GM23338 (cell line): Measurements from ENCODE around the gene DNASE1. TPM values are rescaled to one million over a fixed set of nuclear protein-coding genes. Genes with fewer than 3 reads are reported as not detected.

Experiments used
- ATAC-seq: fragments of 200-7000 bp; cut with Tn5 transposase; 3 replicates; pipeline ENCODE4 v1.9.1; 2020
- DNase-seq: peaks from one replicate; pipeline ENCODE4 v3.0.0-alpha.2; 2015; ENCODE audit warnings: low spot score
- H2AFZ ChIP-seq: fragments of 200-600 bp; sonication (generic); 2 replicates; pipeline ENCODE4 v1.8.0; 2016; ENCODE audit warnings: antibody characterized with exemption, mild to moderate bottlenecking, moderate library complexity
- H3F3A ChIP-seq: fragments of 200-600 bp; sonication (generic); replicated peaks from 2 replicates; pipeline ENCODE4 v1.8.0; 2017; ENCODE audit warnings: antibody characterized with exemption, mixed run types, low read depth
- H3K27ac ChIP-seq: fragments of 200-600 bp; sonication (generic); 2 replicates; pipeline ENCODE4 v1.6.1; 2016; ENCODE audit warnings: low read depth
- H3K27me3 ChIP-seq: fragments of 200-600 bp; sonication (generic); 2 replicates; pipeline ENCODE4 v1.8.0; 2016; ENCODE audit warnings: mild to moderate bottlenecking, mixed run types, moderate library complexity; ENCODE audit not compliant: insufficient read depth
- H3K36me3 ChIP-seq: fragments of 200-600 bp; sonication (generic); 2 replicates; pipeline ENCODE4 v1.8.0; 2016; ENCODE audit warnings: mild to moderate bottlenecking; ENCODE audit not compliant: insufficient read depth
- H3K4me1 ChIP-seq: fragments of 200-600 bp; sonication (generic); 2 replicates; pipeline ENCODE4 v1.8.0; 2016; ENCODE audit warnings: mild to moderate bottlenecking, moderate library complexity; ENCODE audit not compliant: insufficient read depth
- H3K4me2 ChIP-seq: fragments of 200-600 bp; sonication (generic); 2 replicates; pipeline ENCODE4 v1.7.1; 2017; ENCODE audit warnings: mixed run types
- H3K4me3 ChIP-seq: fragments of 200-600 bp; sonication (generic); 2 replicates; pipeline ENCODE4 v1.6.1; 2016; ENCODE audit warnings: mixed run types
- H3K79me2 ChIP-seq: fragments of 200-600 bp; sonication (generic); replicated peaks from 2 replicates; pipeline ENCODE4 v1.8.0; 2017; ENCODE audit warnings: mild to moderate bottlenecking; ENCODE audit not compliant: insufficient read depth
- H3K9me2 ChIP-seq: fragments of 200-600 bp; sonication (generic); 2 replicates; pipeline ENCODE4 v1.8.0; 2017; ENCODE audit not compliant: insufficient read depth
- H4K20me1 ChIP-seq: fragments of 200-600 bp; sonication (generic); replicated peaks from 2 replicates; pipeline ENCODE4 v1.8.0; 2017; ENCODE audit warnings: mild to moderate bottlenecking; ENCODE audit not compliant: insufficient read depth
- H3K27ac Mint-ChIP-seq: 2 replicates; pipeline ENCODE4 v1.8.0; 2020; ENCODE audit warnings: inconsistent platforms, mild to moderate bottlenecking, moderate library complexity, mixed read lengths
- H3K27me3 Mint-ChIP-seq: 3 replicates; pipeline ENCODE4 v1.8.0; 2022; ENCODE audit warnings: low read depth, mild to moderate bottlenecking, moderate library complexity, mixed read lengths, inconsistent platforms; ENCODE audit not compliant: insufficient read depth, poor library complexity
- H3K36me3 Mint-ChIP-seq: 3 replicates; pipeline ENCODE4 v1.8.0; 2021; ENCODE audit warnings: low read depth, mild to moderate bottlenecking, inconsistent platforms, moderate library complexity, mixed read lengths
- H3K4me1 Mint-ChIP-seq: 3 replicates; pipeline ENCODE4 v1.8.0; 2020; ENCODE audit warnings: mild to moderate bottlenecking, inconsistent platforms, mixed read lengths
- H3K4me3 Mint-ChIP-seq: 3 replicates; pipeline ENCODE4 v1.8.0; 2021; ENCODE audit warnings: moderate library complexity, mild to moderate bottlenecking, inconsistent platforms, mixed read lengths
- H3K9me3 Mint-ChIP-seq: 3 replicates; pipeline ENCODE4 v1.8.0; 2020; ENCODE audit warnings: moderate library complexity, mild to moderate bottlenecking, inconsistent platforms, mixed read lengths
- CREB1 ChIP-seq: fragments of 250-450 bp; sonication (Bioruptor Pico); IDR thresholded peaks from 2 replicates; pipeline ENCODE4 v1.5.0; 2020; ENCODE audit warnings: low read depth, mild to moderate bottlenecking, moderate library complexity
- EZH2 ChIP-seq: fragments of 200-600 bp; sonication (generic); IDR thresholded peaks from one replicate; pipeline ENCODE4 v1.8.0; 2017; ENCODE audit warnings: antibody characterized with exemption, mild to moderate bottlenecking, low read depth; ENCODE audit not compliant: unreplicated experiment
- EZH2phosphoT487 ChIP-seq: fragments of 200-600 bp; sonication (generic); IDR thresholded peaks from one replicate; pipeline ENCODE4 v1.8.1; 2018; ENCODE audit warnings: antibody characterized with exemption; ENCODE audit not compliant: unreplicated experiment
- JUNB ChIP-seq: IDR thresholded peaks from one replicate; pipeline ENCODE4 v1.6.1; 2016; ENCODE audit warnings: antibody characterized with exemption; ENCODE audit not compliant: unreplicated experiment
- NANOG ChIP-seq: IDR thresholded peaks from 2 replicates; pipeline ENCODE4 v1.6.1; 2016; ENCODE audit warnings: antibody characterized with exemption, borderline replicate concordance
- POLR2AphosphoS5 ChIP-seq: IDR thresholded peaks from 2 replicates; pipeline ENCODE4 v1.6.1; 2016; ENCODE audit warnings: antibody characterized with exemption, low read depth
- STAT1 ChIP-seq: IDR thresholded peaks from one replicate; pipeline ENCODE4 v1.6.1; 2016; ENCODE audit warnings: antibody characterized with exemption; ENCODE audit not compliant: unreplicated experiment
- ZNF114 ChIP-seq: fragments of 250-450 bp; sonication (Bioruptor Pico); IDR thresholded peaks from 2 replicates; pipeline ENCODE4 v1.5.0; 2020; ENCODE audit warnings: mild to moderate bottlenecking, moderate library complexity
- ZNF331 ChIP-seq: fragments of 250-450 bp; sonication (Bioruptor Pico); IDR thresholded peaks from 2 replicates; pipeline ENCODE4 v1.5.0; 2020; ENCODE audit warnings: low read depth, mild to moderate bottlenecking, moderate library complexity
- polyA plus RNA-seq: library from polyadenylated mRNA; unstranded; fragments of >200 nt; fragmentation: Nextera tagmentation; extraction: Ambion mirVana; gene quantifications from 2 replicates; pipeline ENCODE4 v1.2.1, GENCODE V29; 2016
- total RNA-seq: library from RNA; depleted of rRNA; stranded (reverse); fragments of >200 nt; shearing (Covaris generic); gene quantifications from 2 replicates; pipeline ENCODE4 v1.2.3, GENCODE V29; 2014
- TF ChIP-seq, protein P1 (sequence below): fragments of 250-450 bp; sonication (Bioruptor Pico); IDR thresholded peaks from 2 replicates; pipeline ENCODE4 v1.5.0; 2020; ENCODE audit warnings: mild to moderate bottlenecking, moderate library complexity
- TF ChIP-seq, protein P2 (sequence below): IDR thresholded peaks from 2 replicates; pipeline ENCODE4 v1.6.1; 2016; ENCODE audit warnings: antibody characterized with exemption
- TF ChIP-seq, protein P3 (sequence below), 2 experiments: fragments of 200-600 bp in 1 of 2; sonication (generic) in 1 of 2; conservative IDR thresholded peaks; 2 replicates each; pipeline versions ENCODE4 v1.5.1 to v1.6.1; 2016 to 2017; ENCODE audit warnings: antibody characterized with exemption in 2 of 2, low read depth in 2 of 2, mild to moderate bottlenecking in 2 of 2, moderate library complexity in 1 of 2
- TF ChIP-seq, protein P4 (sequence below): IDR thresholded peaks from one replicate; pipeline ENCODE4 v1.6.1; 2018; ENCODE audit warnings: antibody characterized with exemption; ENCODE audit not compliant: unreplicated experiment

Gene DNASE1
- total and polyA plus RNA-seq, 2 experiments from 2014 or later = 7.9 to 23.0 TPM

DNA sequence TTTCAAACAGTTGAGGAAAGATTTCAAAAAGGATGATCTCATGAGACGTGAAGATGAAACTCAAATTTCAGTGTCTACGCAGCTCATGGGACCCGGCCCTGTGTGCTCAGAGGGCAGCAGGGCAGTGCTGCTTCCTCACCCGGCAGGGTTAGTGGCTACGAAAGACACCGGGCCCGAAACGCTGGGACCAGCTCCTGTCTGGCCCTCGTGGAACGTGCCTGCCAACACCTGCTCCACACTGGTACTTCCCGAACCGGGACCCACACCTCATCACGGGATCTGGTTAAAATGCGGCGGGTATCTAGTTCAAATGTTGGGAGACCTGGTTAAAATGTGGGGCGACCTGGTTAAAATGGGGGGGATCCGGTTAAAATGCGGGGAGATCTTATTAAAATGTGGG, 18.7 kb downstream of the DNASE1 start:
- Mint-ChIP-seq H3K4me1 (no peaks in the 10 kb centered on the region), H3K9me3 (no peaks in the 10 kb centered on the region), H3K27ac (no peak overlapping the region; the same call in 1 of the 2 replicates), H3K4me3 (no peak overlapping the region), H3K27me3 (peaks cover 15% of the 10 kb centered on the region), H3K36me3 (peaks cover 85% of the 10 kb centered on the region)
- Histone ChIP-seq H3K27me3 (no peaks in the 10 kb centered on the region), H3K9me2 (no peaks in the 10 kb centered on the region), H4K20me1 (no peaks in the 10 kb centered on the region; the same call in none of the 2 replicates), H3K4me2 (no peak overlapping the region), H3K79me2 (no peaks in the 10 kb centered on the region), H2AFZ (no peak overlapping the region), H3K36me3 (peaks cover 3% of the 10 kb centered on the region; the same call in 1 of the 2 replicates), H3K4me3 (no peak overlapping the region), H3F3A (no peaks in the 10 kb centered on the region), H3K27ac (no peak overlapping the region; the same call in 1 of the 2 replicates), H3K4me1 (no peaks in the 10 kb centered on the region)
- ATAC-seq (no peak), DNase-seq (no peak)
- TF ChIP-seq, protein P1, sequence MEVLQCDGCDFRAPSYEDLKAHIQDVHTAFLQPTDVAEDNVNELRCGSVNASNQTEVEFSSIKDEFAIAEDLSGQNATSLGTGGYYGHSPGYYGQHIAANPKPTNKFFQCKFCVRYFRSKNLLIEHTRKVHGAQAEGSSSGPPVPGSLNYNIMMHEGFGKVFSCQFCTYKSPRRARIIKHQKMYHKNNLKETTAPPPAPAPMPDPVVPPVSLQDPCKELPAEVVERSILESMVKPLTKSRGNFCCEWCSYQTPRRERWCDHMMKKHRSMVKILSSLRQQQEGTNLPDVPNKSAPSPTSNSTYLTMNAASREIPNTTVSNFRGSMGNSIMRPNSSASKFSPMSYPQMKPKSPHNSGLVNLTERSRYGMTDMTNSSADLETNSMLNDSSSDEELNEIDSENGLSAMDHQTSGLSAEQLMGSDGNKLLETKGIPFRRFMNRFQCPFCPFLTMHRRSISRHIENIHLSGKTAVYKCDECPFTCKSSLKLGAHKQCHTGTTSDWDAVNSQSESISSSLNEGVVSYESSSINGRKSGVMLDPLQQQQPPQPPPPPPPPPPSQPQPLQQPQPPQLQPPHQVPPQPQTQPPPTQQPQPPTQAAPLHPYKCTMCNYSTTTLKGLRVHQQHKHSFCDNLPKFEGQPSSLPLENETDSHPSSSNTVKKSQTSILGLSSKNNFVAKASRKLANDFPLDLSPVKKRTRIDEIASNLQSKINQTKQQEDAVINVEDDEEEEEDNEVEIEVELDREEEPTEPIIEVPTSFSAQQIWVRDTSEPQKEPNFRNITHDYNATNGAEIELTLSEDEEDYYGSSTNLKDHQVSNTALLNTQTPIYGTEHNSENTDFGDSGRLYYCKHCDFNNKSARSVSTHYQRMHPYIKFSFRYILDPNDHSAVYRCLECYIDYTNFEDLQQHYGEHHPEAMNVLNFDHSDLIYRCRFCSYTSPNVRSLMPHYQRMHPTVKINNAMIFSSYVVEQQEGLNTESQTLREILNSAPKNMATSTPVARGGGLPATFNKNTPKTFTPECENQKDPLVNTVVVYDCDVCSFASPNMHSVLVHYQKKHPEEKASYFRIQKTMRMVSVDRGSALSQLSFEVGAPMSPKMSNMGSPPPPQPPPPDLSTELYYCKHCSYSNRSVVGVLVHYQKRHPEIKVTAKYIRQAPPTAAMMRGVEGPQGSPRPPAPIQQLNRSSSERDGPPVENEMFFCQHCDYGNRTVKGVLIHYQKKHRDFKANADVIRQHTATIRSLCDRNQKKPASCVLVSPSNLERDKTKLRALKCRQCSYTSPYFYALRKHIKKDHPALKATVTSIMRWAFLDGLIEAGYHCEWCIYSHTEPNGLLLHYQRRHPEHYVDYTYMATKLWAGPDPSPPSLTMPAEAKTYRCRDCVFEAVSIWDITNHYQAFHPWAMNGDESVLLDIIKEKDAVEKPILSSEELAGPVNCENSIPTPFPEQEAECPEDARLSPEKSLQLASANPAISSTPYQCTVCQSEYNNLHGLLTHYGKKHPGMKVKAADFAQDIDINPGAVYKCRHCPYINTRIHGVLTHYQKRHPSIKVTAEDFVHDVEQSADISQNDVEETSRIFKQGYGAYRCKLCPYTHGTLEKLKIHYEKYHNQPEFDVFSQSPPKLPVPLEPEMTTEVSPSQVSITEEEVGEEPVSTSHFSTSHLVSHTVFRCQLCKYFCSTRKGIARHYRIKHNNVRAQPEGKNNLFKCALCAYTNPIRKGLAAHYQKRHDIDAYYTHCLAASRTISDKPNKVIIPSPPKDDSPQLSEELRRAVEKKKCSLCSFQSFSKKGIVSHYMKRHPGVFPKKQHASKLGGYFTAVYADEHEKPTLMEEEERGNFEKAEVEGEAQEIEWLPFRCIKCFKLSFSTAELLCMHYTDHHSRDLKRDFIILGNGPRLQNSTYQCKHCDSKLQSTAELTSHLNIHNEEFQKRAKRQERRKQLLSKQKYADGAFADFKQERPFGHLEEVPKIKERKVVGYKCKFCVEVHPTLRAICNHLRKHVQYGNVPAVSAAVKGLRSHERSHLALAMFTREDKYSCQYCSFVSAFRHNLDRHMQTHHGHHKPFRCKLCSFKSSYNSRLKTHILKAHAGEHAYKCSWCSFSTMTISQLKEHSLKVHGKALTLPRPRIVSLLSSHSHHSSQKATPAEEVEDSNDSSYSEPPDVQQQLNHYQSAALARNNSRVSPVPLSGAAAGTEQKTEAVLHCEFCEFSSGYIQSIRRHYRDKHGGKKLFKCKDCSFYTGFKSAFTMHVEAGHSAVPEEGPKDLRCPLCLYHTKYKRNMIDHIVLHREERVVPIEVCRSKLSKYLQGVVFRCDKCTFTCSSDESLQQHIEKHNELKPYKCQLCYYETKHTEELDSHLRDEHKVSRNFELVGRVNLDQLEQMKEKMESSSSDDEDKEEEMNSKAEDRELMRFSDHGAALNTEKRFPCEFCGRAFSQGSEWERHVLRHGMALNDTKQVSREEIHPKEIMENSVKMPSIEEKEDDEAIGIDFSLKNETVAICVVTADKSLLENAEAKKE (CRISPR knock-in tag) = no peak
- TF ChIP-seq ZNF114 (CRISPR knock-in tag) = no peak
- TF ChIP-seq, protein P2, sequence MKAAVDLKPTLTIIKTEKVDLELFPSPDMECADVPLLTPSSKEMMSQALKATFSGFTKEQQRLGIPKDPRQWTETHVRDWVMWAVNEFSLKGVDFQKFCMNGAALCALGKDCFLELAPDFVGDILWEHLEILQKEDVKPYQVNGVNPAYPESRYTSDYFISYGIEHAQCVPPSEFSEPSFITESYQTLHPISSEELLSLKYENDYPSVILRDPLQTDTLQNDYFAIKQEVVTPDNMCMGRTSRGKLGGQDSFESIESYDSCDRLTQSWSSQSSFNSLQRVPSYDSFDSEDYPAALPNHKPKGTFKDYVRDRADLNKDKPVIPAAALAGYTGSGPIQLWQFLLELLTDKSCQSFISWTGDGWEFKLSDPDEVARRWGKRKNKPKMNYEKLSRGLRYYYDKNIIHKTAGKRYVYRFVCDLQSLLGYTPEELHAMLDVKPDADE = no peak
- TF ChIP-seq JUNB = no peak
- TF ChIP-seq NANOG = no peak
- no peak for TF ChIP-seq STAT1
- TF ChIP-seq, protein P3, sequence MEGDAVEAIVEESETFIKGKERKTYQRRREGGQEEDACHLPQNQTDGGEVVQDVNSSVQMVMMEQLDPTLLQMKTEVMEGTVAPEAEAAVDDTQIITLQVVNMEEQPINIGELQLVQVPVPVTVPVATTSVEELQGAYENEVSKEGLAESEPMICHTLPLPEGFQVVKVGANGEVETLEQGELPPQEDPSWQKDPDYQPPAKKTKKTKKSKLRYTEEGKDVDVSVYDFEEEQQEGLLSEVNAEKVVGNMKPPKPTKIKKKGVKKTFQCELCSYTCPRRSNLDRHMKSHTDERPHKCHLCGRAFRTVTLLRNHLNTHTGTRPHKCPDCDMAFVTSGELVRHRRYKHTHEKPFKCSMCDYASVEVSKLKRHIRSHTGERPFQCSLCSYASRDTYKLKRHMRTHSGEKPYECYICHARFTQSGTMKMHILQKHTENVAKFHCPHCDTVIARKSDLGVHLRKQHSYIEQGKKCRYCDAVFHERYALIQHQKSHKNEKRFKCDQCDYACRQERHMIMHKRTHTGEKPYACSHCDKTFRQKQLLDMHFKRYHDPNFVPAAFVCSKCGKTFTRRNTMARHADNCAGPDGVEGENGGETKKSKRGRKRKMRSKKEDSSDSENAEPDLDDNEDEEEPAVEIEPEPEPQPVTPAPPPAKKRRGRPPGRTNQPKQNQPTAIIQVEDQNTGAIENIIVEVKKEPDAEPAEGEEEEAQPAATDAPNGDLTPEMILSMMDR (conservative IDR thresholded peaks at IDR 0.05; ENCODE audit: low read depth in 2 of 2) = no peak
- no peak for TF ChIP-seq POLR2AphosphoS5
- TF ChIP-seq CREB1 (CRISPR knock-in tag) = no peak
- no peak for TF ChIP-seq EZH2
- TF ChIP-seq ZNF331 = no peak
- TF ChIP-seq EZH2phosphoT487 = no peak
- TF ChIP-seq, protein P4, sequence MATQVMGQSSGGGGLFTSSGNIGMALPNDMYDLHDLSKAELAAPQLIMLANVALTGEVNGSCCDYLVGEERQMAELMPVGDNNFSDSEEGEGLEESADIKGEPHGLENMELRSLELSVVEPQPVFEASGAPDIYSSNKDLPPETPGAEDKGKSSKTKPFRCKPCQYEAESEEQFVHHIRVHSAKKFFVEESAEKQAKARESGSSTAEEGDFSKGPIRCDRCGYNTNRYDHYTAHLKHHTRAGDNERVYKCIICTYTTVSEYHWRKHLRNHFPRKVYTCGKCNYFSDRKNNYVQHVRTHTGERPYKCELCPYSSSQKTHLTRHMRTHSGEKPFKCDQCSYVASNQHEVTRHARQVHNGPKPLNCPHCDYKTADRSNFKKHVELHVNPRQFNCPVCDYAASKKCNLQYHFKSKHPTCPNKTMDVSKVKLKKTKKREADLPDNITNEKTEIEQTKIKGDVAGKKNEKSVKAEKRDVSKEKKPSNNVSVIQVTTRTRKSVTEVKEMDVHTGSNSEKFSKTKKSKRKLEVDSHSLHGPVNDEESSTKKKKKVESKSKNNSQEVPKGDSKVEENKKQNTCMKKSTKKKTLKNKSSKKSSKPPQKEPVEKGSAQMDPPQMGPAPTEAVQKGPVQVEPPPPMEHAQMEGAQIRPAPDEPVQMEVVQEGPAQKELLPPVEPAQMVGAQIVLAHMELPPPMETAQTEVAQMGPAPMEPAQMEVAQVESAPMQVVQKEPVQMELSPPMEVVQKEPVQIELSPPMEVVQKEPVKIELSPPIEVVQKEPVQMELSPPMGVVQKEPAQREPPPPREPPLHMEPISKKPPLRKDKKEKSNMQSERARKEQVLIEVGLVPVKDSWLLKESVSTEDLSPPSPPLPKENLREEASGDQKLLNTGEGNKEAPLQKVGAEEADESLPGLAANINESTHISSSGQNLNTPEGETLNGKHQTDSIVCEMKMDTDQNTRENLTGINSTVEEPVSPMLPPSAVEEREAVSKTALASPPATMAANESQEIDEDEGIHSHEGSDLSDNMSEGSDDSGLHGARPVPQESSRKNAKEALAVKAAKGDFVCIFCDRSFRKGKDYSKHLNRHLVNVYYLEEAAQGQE = no peak
